ENCODE results near the gene NAALADL2. TPM values are rescaled to one million over a fixed set of nuclear protein-coding genes. Genes with fewer than 3 reads are reported as not detected.

Gene NAALADL2
- total RNA-seq, 1 experiment from 2014 or later = 2.7 TPM

GRCh38 chr3:175656461-175656860, 797.3 kb downstream of the NAALADL2 start:
- no peak for ATAC-seq
- POLR2A ChIA-PET = no interaction called here
- H3K4me1 ChIP-seq (ENCODE audit: control insufficient read depth, insufficient read depth, low read length) = no peaks in the 10 kb centered on the region

GRCh38 chr3:175659670-175660350, 800.7 kb downstream of the NAALADL2 start:
- ChIA-PET POLR2A (interaction anchor here (0.6 kb wide), 1 partner anchor 114 kb away, joined by 3 read pairs; no protein-coding TSS in a partner anchor), CTCF (no interaction called here)
- no peak for DNase-seq (ENCODE audit: low read depth, low spot score)
- Histone ChIP-seq H3K4me3 (ENCODE audit: low read depth in 2 of 2, low read length in 2 of 2) (no peak overlapping the region), H3K27me3 (ENCODE audit: control insufficient read depth, insufficient read depth, low read length) (no peaks in the 10 kb centered on the region), H3K9me3 (ENCODE audit: control insufficient read depth, insufficient read depth, low read depth, low read length) (no peaks in the 10 kb centered on the region), H3K36me3 (ENCODE audit: control insufficient read depth, insufficient read depth, low read length) (no peaks in the 10 kb centered on the region), H3K27ac (ENCODE audit: low read length) (no peak overlapping the region), H3K4me1 (ENCODE audit: control insufficient read depth, insufficient read depth, low read length) (no peaks in the 10 kb centered on the region)
- intact Hi-C loops (cut with micrococcal nuclease; ENCODE audit: unreplicated experiment) (no loop called here), in situ Hi-C loops (cut with HindIII; ENCODE audit: low pct_unique_long_range_greater_than_20kb, low sequenced_read_pairs) (no loop called here)
- no peak for TF ChIP-seq TCF7L2 (IDR thresholded peaks at IDR 0.05; ENCODE audit: low read depth, low read length)
- TF ChIP-seq SIN3A (IDR thresholded peaks at IDR 0.05; ENCODE audit: borderline replicate concordance, insufficient read depth, low read depth, low read length) = no peak
- no peak for TF ChIP-seq CTCF (IDR thresholded peaks at IDR 0.05)
- no peak for TF ChIP-seq POLR2AphosphoS5 (IDR thresholded peaks at IDR 0.05; ENCODE audit: low read depth, low read length)
- TF ChIP-seq REST (IDR thresholded peaks at IDR 0.05; ENCODE audit: insufficient read depth in 1 of 2, low read depth in 2 of 2, low read length in 1 of 2) = no peak
- ATAC-seq = no peak
- BruUV-seq (replicated peaks) = no TSS peak

More at GRCh38 chr3:175656461-175656860, 797.3 kb downstream of the NAALADL2 start:
- H3K36me3 ChIP-seq (ENCODE audit: control insufficient read depth, insufficient read depth, low read length) = no peaks in the 10 kb centered on the region
- no peaks in the 10 kb centered on the region for H3K27me3 ChIP-seq (ENCODE audit: control insufficient read depth, insufficient read depth, low read length)
- no TSS peak for BruUV-seq (replicated peaks)
- CTCF ChIA-PET = no interaction called here
- no peak for DNase-seq (ENCODE audit: low read depth, low spot score)
- no peak for TF ChIP-seq REST (IDR thresholded peaks at IDR 0.05; ENCODE audit: insufficient read depth in 1 of 2, low read depth in 2 of 2, low read length in 1 of 2)
- TF ChIP-seq TCF7L2 (IDR thresholded peaks at IDR 0.05; ENCODE audit: low read depth, low read length) = no peak
- TF ChIP-seq CTCF (IDR thresholded peaks at IDR 0.05) = no peak
- TF ChIP-seq SIN3A (IDR thresholded peaks at IDR 0.05; ENCODE audit: borderline replicate concordance, insufficient read depth, low read depth, low read length) = no peak
- TF ChIP-seq POLR2AphosphoS5 (IDR thresholded peaks at IDR 0.05; ENCODE audit: low read depth, low read length) = no peak
- in situ Hi-C loops (cut with HindIII; ENCODE audit: low pct_unique_long_range_greater_than_20kb, low sequenced_read_pairs) (no loop called here), intact Hi-C loops (cut with micrococcal nuclease; ENCODE audit: unreplicated experiment) (no loop called here)
- no peak overlapping the region for H3K4me3 ChIP-seq (ENCODE audit: low read depth in 2 of 2, low read length in 2 of 2)
- no peaks in the 10 kb centered on the region for H3K9me3 ChIP-seq (ENCODE audit: control insufficient read depth, insufficient read depth, low read depth, low read length)
- H3K27ac ChIP-seq (ENCODE audit: low read length) = no peak overlapping the region
